Uterus (tissue), 2 donors: ENCODE results near the gene MAFB.

Experiments
- CTCF ChIP-seq, 4 experiments: fragments of 200-600 bp in 2 of 4; fragments of 450-650 bp in 2 of 4; sonication (generic) in 2 of 4; IDR thresholded peaks; one replicate each; pipeline ENCODE4 v1.5.1; 2016 to 2019; ENCODE audit warnings: antibody characterized with exemption in 4 of 4, mild to moderate bottlenecking in 2 of 4, moderate library complexity in 1 of 4
- POLR2A ChIP-seq, 2 donors: fragments of 450-650 bp; IDR thresholded peaks; one replicate each; pipeline ENCODE4 v1.6.1; 2016; ENCODE audit warnings: antibody characterized with exemption in 2 of 2, mild to moderate bottlenecking in 1 of 2, moderate library complexity in 1 of 2

DNA sequence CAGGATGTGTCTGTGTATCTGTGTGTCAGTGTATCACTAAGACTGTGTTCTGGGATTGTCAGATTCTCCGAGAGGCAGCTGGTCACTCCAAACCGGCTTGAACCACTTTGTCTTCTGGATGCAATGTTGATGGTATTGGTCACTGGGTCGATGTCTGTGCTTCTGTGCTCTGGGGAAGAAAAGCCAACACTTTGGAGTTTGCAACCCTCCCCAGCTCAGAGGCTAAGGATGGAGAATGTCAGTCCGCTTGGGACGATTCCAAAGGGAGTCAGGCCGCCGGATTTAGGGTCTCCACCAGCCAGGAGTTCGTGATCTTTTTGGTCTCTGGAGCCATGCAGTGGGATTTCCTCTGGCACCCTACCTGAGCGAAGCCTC is 5.2 kb downstream of the MAFB start:
- TF ChIP-seq CTCF (IDR thresholded peaks at IDR 0.05), result no peak
- no peak for TF ChIP-seq POLR2A (IDR thresholded peaks at IDR 0.05)
